Stimulated activated CD8-positive, alpha-beta memory T cell treated with anti-CD3 and anti-CD28 coated beads, Interleukin-12 subunit alpha, Interleukin-12 subunit beta, amount 100 ng/mL, for 24 hours (primary cell): ENCODE measurements around the gene ATP6V1D.
A peak's percentile ranks its signal among the peaks of the same experiment; 100 is the strongest.
"Not testable (repeated sequence)": the region's sequence is repeated elsewhere in the genome, so short reads cannot be mapped to it uniquely, and the experiment has no call there.

Source experiments
- DNase-seq: peaks from one replicate; pipeline ENCODE4 v3.0.0-alpha.2; 2020; ENCODE audit errors: extremely low read depth

Gene ATP6V1D

GRCh38 chr14:67359775-67360469 lies at the start of gene ATP6V1D, which contains the start of gene EIF2S1:
Gene ATP6V1D (minus strand): TSS chr14:67359804. CDS start chr14:67359698, 106 bp downstream.
Gene EIF2S1 (plus strand): TSS chr14:67360328. CDS start chr14:67364768, 4,440 bp downstream.
- DNase-seq = peak; percentile 99

GRCh38 chr14:67408122-67408801 lies 48.7 kb upstream of the ATP6V1D start:
- DNase-seq = not testable (repeated sequence)

GRCh38 chr14:67405771-67406170 lies 46.2 kb upstream of the ATP6V1D start:
- DNase-seq = no peak

- DNase-seq = no peak
Observed at GRCh38 chr14:67400434-67400833, 40.8 kb upstream of the ATP6V1D start.

GRCh38 chr14:67397536-67397935 lies 37.9 kb upstream of the ATP6V1D start:
- no peak for DNase-seq

GRCh38 chr14:67396381-67396970 lies 36.9 kb upstream of the ATP6V1D start:
- DNase-seq = no peak

GRCh38 chr14:67395876-67396189 lies 36.2 kb upstream of the ATP6V1D start:
- no peak for DNase-seq

- DNase-seq = no peak
Observed at GRCh38 chr14:67395086-67395875, 35.7 kb upstream of the ATP6V1D start.

- DNase-seq = no peak
Observed at GRCh38 chr14:67393689-67394088, 34.1 kb upstream of the ATP6V1D start.

- no peak for DNase-seq
Observed at GRCh38 chr14:67392800-67393199, 33.2 kb upstream of the ATP6V1D start.

GRCh38 chr14:67392123-67392522 lies 32.5 kb upstream of the ATP6V1D start:
- DNase-seq = no peak

GRCh38 chr14:67391268-67391667 lies 31.7 kb upstream of the ATP6V1D start:
- DNase-seq = no peak

- no peak for DNase-seq
Observed at GRCh38 chr14:67389811-67390534, 30.4 kb upstream of the ATP6V1D start.

- DNase-seq = no peak
Observed at GRCh38 chr14:67389275-67389674, 29.7 kb upstream of the ATP6V1D start.

GRCh38 chr14:67387195-67387594 lies 27.6 kb upstream of the ATP6V1D start:
- no peak for DNase-seq

GRCh38 chr14:67385618-67386017 lies 26.0 kb upstream of the ATP6V1D start:
- no peak for DNase-seq

- DNase-seq = no peak
Observed at GRCh38 chr14:67385120-67385519, 25.5 kb upstream of the ATP6V1D start.

- DNase-seq = no peak
Observed at GRCh38 chr14:67377916-67378315, 18.3 kb upstream of the ATP6V1D start.

GRCh38 chr14:67373347-67373746 lies 13.7 kb upstream of the ATP6V1D start:
- no peak for DNase-seq

- no peak for DNase-seq
Observed at GRCh38 chr14:67372833-67373232, 13.2 kb upstream of the ATP6V1D start.
